ENCODE measurements around the gene TRIB2. TPM values are rescaled to one million over a fixed set of nuclear protein-coding genes. Genes with fewer than 3 reads are reported as not detected.
A peak's percentile ranks its signal among the peaks of the same experiment; 100 is the strongest.

TRIB2 gene
- total and polyA plus RNA-seq, 2 of the 4 experiments (the other 2 are of a cell fraction): 12.0 to 12.7 TPM

GRCh38 chr2:12742891-12743290, 26.2 kb downstream of the TRIB2 start:
- Histone ChIP-seq H2AFZ (replicated peaks; ENCODE audit: low read length, poor library complexity) (no peak overlapping the region), H2BK5ac (ENCODE audit: low read depth, low read length, poor library complexity, severe bottlenecking) (no peak overlapping the region), H2AK9ac (replicated peaks; ENCODE audit: low read depth, low read length, poor library complexity) (no peak overlapping the region), H3K56ac (ENCODE audit: extremely low read depth, insufficient read depth, low read length) (no peak overlapping the region), H2BK20ac (ENCODE audit: low read depth, low read length) (no peak overlapping the region), H2BK120ac (ENCODE audit: low read depth, low read length) (no peak overlapping the region), H2AK5ac (ENCODE audit: low read depth, low read length) (no peak overlapping the region), H4K5ac (ENCODE audit: low read depth, low read length) (no peak overlapping the region), H3K9me3 (ENCODE audit: control insufficient read depth, insufficient read depth, low read length) (no peaks in the 10 kb centered on the region), H3K4ac (ENCODE audit: low read depth, low read length) (no peak overlapping the region), H3K14ac (replicated peaks; ENCODE audit: low read depth, low read length) (no peak overlapping the region), H3K36me3 (ENCODE audit: control insufficient read depth, insufficient read depth, low read length) (peaks cover 39% of the 10 kb centered on the region), H4K8ac (ENCODE audit: low read depth in 2 of 2, low read length in 2 of 2) (no peak overlapping the region), H3K4me3 (ENCODE audit: insufficient read depth, low read depth, low read length) (no peak overlapping the region), H3K27ac (ENCODE audit: insufficient read depth, low read length) (no peak overlapping the region), H3K18ac (ENCODE audit: low read depth, low read length) (no peak overlapping the region), H3K9ac (ENCODE audit: low read depth, low read length) (no peak overlapping the region), H3K27me3 (ENCODE audit: control insufficient read depth, insufficient read depth, low read length) (no peaks in the 10 kb centered on the region), H3K4me2 (ENCODE audit: low read depth, low read length) (no peak overlapping the region), H4K91ac (ENCODE audit: insufficient read depth, low read depth, low read length) (no peak overlapping the region), H3K4me1 (ENCODE audit: control insufficient read depth, insufficient read depth, low read length) (no peaks in the 10 kb centered on the region), H3K79me1 (ENCODE audit: low read depth in 1 of 2, low read length in 2 of 2) (peaks cover 11 to 13% of the 10 kb centered on the region in 2 experiments; a peak in 3 of 4 replicates), H3K9me1 (ENCODE audit: insufficient read depth, low read length) (0 out of 2 replicates have a peak, but pooled peaks cover 6% of the 10 kb centered on the region), H2BK15ac (ENCODE audit: low read depth, low read length) (no peak overlapping the region), H3K23ac (ENCODE audit: low read depth, low read length) (no peak overlapping the region), H4K20me1 (ENCODE audit: insufficient read depth, low read length) (no peaks in the 10 kb centered on the region)
- in situ Hi-C loops (cut with MboI; ENCODE audit: low sequenced_read_pairs): no loop called here
- CTCF ChIA-PET: no interaction called here
- no TSS peak for BruUV-seq (replicated peaks)
- dilution Hi-C loops (cut with HindIII; ENCODE audit: low sequenced_read_pairs, unreplicated experiment): no loop called here
- no CpG with 5 or more reads among the region's 3 CpGs for WGBS, 2 experiments (ENCODE audit: extremely low coverage in 2 of 2, insufficient read length in 1 of 2)
- ATAC-seq (ENCODE audit: low read depth) (no peak), DNase-seq (peak; percentile 16)
- TF ChIP-seq ELK1 (IDR thresholded peaks at IDR 0.05; ENCODE audit: borderline replicate concordance, low read depth, low read length): no peak
- intact Hi-C loops (cut with micrococcal nuclease): no loop called here
- POLR2A ChIA-PET (ENCODE audit: unreplicated experiment): no interaction called here
